OCI-LY7 (cell line): ENCODE data around the gene POF1B. TPM values are rescaled to one million over a fixed set of nuclear protein-coding genes. Genes with fewer than 3 reads are reported as not detected.

ENCODE experiments used
- BruUV-seq: library from RNA; stranded (reverse); fragments of 400-500 nt; replicated peaks from 2 replicates; lab custom pipeline; 2021; lab: Mats Ljungman, UMichigan
- CTCF ChIA-PET: fragments of 300-600 bp; sonication (Branson Sonifier 250); formaldehyde crosslinking; loops from one replicate; lab custom pipeline; 2022; ENCODE audit warnings: antibody characterized with exemption; ENCODE audit not compliant: unreplicated experiment; lab: Charles Lee
- POLR2A ChIA-PET: fragments of 300-600 bp; sonication (Branson Sonifier 250); formaldehyde crosslinking; loops from one replicate; lab custom pipeline; 2022; ENCODE audit warnings: antibody characterized with exemption; lab: Charles Lee
- DNase-seq: peaks from one replicate; pipeline ENCODE4 v3.0.0-alpha.2; 2015; ENCODE audit warnings: low spot score
- H2AFZ ChIP-seq: fragments of 200-600 bp; sonication (generic), shearing (Covaris generic); 2 replicates; pipeline ENCODE4 v1.6.1; 2014; ENCODE audit warnings: mild to moderate bottlenecking, antibody characterized with exemption, low read length, moderate library complexity
- H3K27ac ChIP-seq: fragments of 200-600 bp; sonication (generic); 2 replicates; pipeline ENCODE4 v1.5.1; 2014; ENCODE audit warnings: mixed run types, low read depth, mild to moderate bottlenecking, moderate library complexity, low read length, inconsistent platforms; ENCODE audit not compliant: poor library complexity, severe bottlenecking
- H3K36me3 ChIP-seq: fragments of 200-600 bp; sonication (generic); 2 replicates; pipeline ENCODE4 v1.6.1; 2014; ENCODE audit warnings: mild to moderate bottlenecking, antibody characterized with exemption, low read length, moderate library complexity, mixed read lengths; ENCODE audit not compliant: insufficient read depth
- H3K4me1 ChIP-seq: fragments of 200-600 bp; sonication (generic); 2 replicates; pipeline ENCODE4 v1.5.1; 2014; ENCODE audit warnings: mild to moderate bottlenecking, low read length; ENCODE audit not compliant: insufficient read depth, poor library complexity, severe bottlenecking
- H3K4me2 ChIP-seq: fragments of 200-600 bp; sonication (generic); 2 replicates; pipeline ENCODE4 v1.6.1; 2014; ENCODE audit warnings: mild to moderate bottlenecking, low read length
- H3K4me3 ChIP-seq: fragments of 200-600 bp; sonication (generic); 2 replicates; pipeline ENCODE4 v1.5.1; 2014; ENCODE audit warnings: mild to moderate bottlenecking, low read depth, low read length; ENCODE audit not compliant: poor library complexity, severe bottlenecking
- H3K79me2 ChIP-seq: fragments of 200-600 bp; sonication (generic); 2 replicates; pipeline ENCODE4 v1.6.1; 2016; ENCODE audit warnings: low read depth, mild to moderate bottlenecking, low read length, moderate library complexity, mixed read lengths; ENCODE audit not compliant: insufficient read depth
- H3K9me2 ChIP-seq: fragments of 200-600 bp; sonication (generic); 2 replicates; pipeline ENCODE4 v1.6.1; 2016; ENCODE audit warnings: mild to moderate bottlenecking, low read length, mixed read lengths; ENCODE audit not compliant: insufficient read depth
- H3K9me3 ChIP-seq: fragments of 200-600 bp; sonication (generic); 2 replicates; pipeline ENCODE4 v1.6.1; 2014; ENCODE audit warnings: mild to moderate bottlenecking, mixed run types, low read length, mixed read lengths
- H4K20me1 ChIP-seq: fragments of 200-600 bp; sonication (generic); 2 replicates; pipeline ENCODE4 v1.6.1; 2014; ENCODE audit warnings: mild to moderate bottlenecking, antibody characterized with exemption, low read length, moderate library complexity, mixed read lengths; ENCODE audit not compliant: insufficient read depth
- EZH2phosphoT487 ChIP-seq: fragments of 200-600 bp; sonication (generic); IDR thresholded peaks from 2 replicates; pipeline ENCODE4 v1.6.1; 2018; ENCODE audit warnings: low read depth, borderline replicate concordance, mild to moderate bottlenecking, mixed run types, antibody characterized with exemption, low read length, moderate library complexity, mixed read lengths
- intact Hi-C: fragments of 100-400 bp; cut with micrococcal nuclease; formaldehyde crosslinking; loops from one replicate; pipeline ENCODE4 v1.10.0; 2022; ENCODE audit not compliant: unreplicated experiment
- total RNA-seq, 2 experiments: library from RNA; depleted of rRNA in 1 of 2; stranded (reverse); fragments of >200 nt in 1 of 2; shearing (Covaris generic) in 1 of 2; gene quantifications; 2 replicates each; pipeline ENCODE4 v1.2.3, GENCODE V29; 2014 to 2022
- TF ChIP-seq, protein P1 (sequence below): fragments of 200-600 bp; sonication (generic); conservative IDR thresholded peaks from 2 replicates; pipeline ENCODE4 v1.5.1; 2014; ENCODE audit warnings: mild to moderate bottlenecking, antibody characterized with exemption, low read length, moderate library complexity, mixed read lengths

The POF1B gene
- total RNA-seq, 2 experiments from 2014 or later: 6.3 TPM; not detected in 1

DNA sequence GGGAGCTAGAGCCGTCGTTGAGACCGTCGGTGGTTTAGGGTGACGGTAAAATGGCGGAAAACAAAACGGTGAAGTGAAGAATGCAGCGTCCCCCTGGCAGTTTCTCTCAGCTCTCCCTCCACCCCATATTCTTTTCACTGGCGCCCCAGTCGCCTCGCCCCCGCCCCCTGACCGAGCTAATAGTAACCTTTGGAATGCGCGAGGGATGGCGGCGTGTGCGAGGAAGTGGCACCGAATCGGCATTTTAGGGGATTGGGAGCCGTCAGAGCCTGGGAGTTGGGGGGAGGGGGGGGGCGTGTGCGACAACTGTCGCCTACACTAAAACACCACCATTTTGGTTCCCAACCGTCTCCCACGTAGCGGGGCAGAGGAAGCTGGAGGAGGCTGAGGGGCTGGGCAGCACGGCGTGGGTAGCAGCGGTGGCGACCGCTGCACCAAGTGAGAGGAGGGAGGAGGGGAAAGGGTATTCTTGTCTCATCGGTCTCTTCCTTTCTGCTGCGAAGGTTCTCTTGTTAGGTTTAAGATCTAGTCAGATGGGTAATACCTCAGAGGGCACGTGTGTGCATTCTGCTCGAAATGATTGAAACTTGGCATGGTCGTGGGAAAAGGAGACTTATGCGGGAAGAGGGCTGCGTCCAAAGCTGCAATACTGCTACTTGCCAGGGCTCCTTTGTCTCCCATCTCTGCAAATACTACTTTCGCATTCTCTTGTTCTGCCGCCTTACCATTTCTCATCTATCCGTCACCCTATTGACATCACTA, 134.8 kb downstream of the POF1B start:
- Histone ChIP-seq H3K4me2 (peak overlapping the region; percentile 79), H3K27ac (peak overlapping the region; percentile 27), H3K9me2 (no peaks in the 10 kb centered on the region), H2AFZ (peak overlapping the region; percentile 72; the same call in 1 of the 2 replicates), H4K20me1 (no peaks in the 10 kb centered on the region), H3K9me3 (no peaks in the 10 kb centered on the region), H3K36me3 (peaks cover 7% of the 10 kb centered on the region; the same call in 1 of the 2 replicates), H3K4me3 (peak overlapping the region; percentile 87), H3K79me2 (peaks cover 26% of the 10 kb centered on the region), H3K4me1 (peaks cover 3% of the 10 kb centered on the region)
- intact Hi-C loops: loop anchor here (2.0 kb wide), 1 partner anchor 134 kb away; the partner anchor contains the start of gene POF1B
- BruUV-seq: no TSS peak
- TF ChIP-seq EZH2phosphoT487: no peak
- POLR2A ChIA-PET: interaction anchor here (0.6 to 1.7 kb wide), 3 partner anchors 104 to 523 kb away, joined by 3 to 7 read pairs (median 4); no protein-coding TSS in a partner anchor
- CTCF ChIA-PET: interaction anchor here (0.6 to 0.7 kb wide), 2 partner anchors 11 to 63 kb away, joined by 3 read pairs; no protein-coding TSS in a partner anchor
- peak; percentile 41 for DNase-seq

DNA sequence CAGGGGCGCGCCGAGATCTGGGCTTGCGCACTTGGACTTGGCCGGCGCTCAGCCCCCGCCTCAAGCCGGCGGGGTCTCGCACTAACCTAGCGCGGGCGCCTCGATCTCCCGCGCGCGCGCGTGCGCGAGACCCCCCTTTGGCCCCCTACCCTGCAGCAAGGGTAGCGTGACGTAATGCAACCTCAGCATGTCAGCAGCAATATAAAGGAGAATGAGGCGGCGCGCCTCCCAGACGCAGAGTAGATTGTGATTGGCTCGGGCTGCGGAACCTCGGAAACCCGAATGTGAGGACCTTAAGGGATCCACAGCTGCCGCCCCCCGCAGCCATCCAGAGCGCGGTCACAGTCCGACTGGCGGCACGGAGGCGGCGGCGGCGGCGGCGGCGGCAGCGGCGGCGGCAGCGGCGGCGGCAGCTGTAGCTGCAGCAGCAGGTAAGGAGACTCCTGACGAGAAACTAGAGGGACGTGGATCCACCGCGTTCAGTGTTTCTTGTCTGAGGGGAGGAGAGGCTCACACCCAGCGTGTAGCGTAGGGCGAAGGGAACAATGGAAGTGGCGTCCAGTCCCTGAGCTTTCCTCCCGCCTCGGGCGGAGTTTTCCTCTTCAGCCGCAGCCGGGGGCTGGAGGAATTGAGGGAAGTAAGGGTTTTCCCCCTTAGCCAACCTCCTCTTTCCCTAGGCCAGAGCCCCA, 135.6 kb downstream of the POF1B start, which contains the start of the genes SATL1 and ZNF711:
Gene SATL1, minus strand, starts transcription at position 19 of the 689 bp plus-strand sequence. CDS start 134,811 bp downstream, outside the sequence.
Gene ZNF711, plus strand, starts transcription at position 231 of the 689 bp plus-strand sequence. CDS start 3,582 bp downstream, outside the sequence.
- Histone ChIP-seq H3K4me1 (peaks cover 3% of the 10 kb centered on the region), H3K79me2 (peaks cover 26% of the 10 kb centered on the region), H3K36me3 (peaks cover 6% of the 10 kb centered on the region; the same call in 1 of the 2 replicates), H3K4me3 (peak within 1 kb of the TSS; percentile 87), H3K9me2 (no peaks in the 10 kb centered on the region), H4K20me1 (no peaks in the 10 kb centered on the region), H3K4me2 (peak within 1 kb of the TSS; percentile 79), H2AFZ (peak within 1 kb of the TSS; percentile 72), H3K9me3 (no peaks in the 10 kb centered on the region), H3K27ac (peak within 1 kb of the TSS; percentile 27)
- intact Hi-C loops: loop anchor here (2.0 kb wide), 1 partner anchor 135 kb away; the partner anchor contains the start of gene POF1B
- peak; percentile 58 for DNase-seq
- no TSS peak for BruUV-seq
- no peak for TF ChIP-seq EZH2phosphoT487
- TF ChIP-seq, protein P1, sequence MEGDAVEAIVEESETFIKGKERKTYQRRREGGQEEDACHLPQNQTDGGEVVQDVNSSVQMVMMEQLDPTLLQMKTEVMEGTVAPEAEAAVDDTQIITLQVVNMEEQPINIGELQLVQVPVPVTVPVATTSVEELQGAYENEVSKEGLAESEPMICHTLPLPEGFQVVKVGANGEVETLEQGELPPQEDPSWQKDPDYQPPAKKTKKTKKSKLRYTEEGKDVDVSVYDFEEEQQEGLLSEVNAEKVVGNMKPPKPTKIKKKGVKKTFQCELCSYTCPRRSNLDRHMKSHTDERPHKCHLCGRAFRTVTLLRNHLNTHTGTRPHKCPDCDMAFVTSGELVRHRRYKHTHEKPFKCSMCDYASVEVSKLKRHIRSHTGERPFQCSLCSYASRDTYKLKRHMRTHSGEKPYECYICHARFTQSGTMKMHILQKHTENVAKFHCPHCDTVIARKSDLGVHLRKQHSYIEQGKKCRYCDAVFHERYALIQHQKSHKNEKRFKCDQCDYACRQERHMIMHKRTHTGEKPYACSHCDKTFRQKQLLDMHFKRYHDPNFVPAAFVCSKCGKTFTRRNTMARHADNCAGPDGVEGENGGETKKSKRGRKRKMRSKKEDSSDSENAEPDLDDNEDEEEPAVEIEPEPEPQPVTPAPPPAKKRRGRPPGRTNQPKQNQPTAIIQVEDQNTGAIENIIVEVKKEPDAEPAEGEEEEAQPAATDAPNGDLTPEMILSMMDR: no peak
- ChIA-PET CTCF (no interaction called here), POLR2A (interaction anchor here (0.7 to 1.7 kb wide), 2 partner anchors 105 to 133 kb away, joined by 3 to 7 read pairs; no protein-coding TSS in a partner anchor)

DNA sequence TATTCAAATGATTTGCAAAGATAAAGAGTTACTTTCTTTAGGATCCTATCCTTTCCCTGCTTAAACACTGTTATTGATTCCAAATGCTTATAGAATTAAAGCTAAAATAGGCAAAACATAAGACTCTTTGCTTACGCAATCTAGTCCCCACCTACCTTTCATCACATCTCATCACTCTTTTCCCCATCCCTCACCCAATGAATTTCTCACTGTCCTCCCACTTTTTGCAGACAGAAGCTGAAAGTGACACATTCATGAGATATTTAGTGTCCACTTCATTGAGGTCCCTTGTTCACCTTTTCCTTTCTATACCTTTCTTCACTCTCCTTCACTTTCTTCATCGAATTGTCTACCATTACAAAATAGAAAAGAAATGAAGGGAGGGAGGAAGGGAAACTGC, 136.3 kb downstream of the POF1B start:
- peaks cover 3% of the 10 kb centered on the region for H3K4me1 ChIP-seq
- H3K9me2 ChIP-seq: no peaks in the 10 kb centered on the region
- POLR2A ChIA-PET: no interaction called here
- DNase-seq: no peak
- H4K20me1 ChIP-seq: no peaks in the 10 kb centered on the region
- H3K79me2 ChIP-seq: peaks cover 26% of the 10 kb centered on the region
- H3K4me3 ChIP-seq: peak overlapping the region; percentile 87
- H3K4me2 ChIP-seq: peak overlapping the region; percentile 79
- CTCF ChIA-PET: no interaction called here
- no peaks in the 10 kb centered on the region; the same call in 1 of the 2 replicates for H3K36me3 ChIP-seq
- intact Hi-C loops: no loop called here
- H2AFZ ChIP-seq: peak overlapping the region; percentile 72
- no peaks in the 10 kb centered on the region for H3K9me3 ChIP-seq
- no peak overlapping the region for H3K27ac ChIP-seq
- no peak for TF ChIP-seq EZH2phosphoT487
- TF ChIP-seq, protein P1: no peak
- no TSS peak for BruUV-seq
